ENCODE results near the gene LDLRAD3. TPM values are rescaled to one million over a fixed set of nuclear protein-coding genes. Genes with fewer than 3 reads are reported as not detected.
A peak's percentile ranks its signal among the peaks of the same experiment; 100 is the strongest.

The LDLRAD3 gene
- total and polyA plus RNA-seq, 11 donors = 1.1 to 7.7 (median 2.6) TPM

DNA sequence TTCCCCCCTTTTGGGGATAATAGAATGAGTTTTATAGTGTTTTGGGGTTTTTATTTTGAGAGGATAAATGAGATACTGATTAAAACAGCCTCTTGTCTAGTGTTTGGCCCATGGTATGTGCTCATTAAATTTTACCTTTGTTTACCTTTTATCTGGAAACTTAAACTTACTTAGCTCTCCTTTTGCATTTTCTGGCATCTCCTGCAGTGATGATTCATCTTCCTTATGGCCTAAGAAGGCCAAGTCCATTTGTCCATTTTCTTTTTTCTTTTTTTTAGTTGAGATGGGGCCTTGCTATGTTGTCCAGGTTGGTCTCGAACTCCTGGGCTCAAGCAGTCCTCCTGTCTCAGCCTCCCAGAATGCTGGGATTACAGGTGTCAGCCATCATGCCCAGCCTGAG lies 189.1 kb downstream of the LDLRAD3 start:
- WGBS, 4 donors = 95 to 100% (median 98%) methylated on average over 1 of the region's 1 CpG
- no peak for ATAC-seq
- DNase-seq = no peak

DNA sequence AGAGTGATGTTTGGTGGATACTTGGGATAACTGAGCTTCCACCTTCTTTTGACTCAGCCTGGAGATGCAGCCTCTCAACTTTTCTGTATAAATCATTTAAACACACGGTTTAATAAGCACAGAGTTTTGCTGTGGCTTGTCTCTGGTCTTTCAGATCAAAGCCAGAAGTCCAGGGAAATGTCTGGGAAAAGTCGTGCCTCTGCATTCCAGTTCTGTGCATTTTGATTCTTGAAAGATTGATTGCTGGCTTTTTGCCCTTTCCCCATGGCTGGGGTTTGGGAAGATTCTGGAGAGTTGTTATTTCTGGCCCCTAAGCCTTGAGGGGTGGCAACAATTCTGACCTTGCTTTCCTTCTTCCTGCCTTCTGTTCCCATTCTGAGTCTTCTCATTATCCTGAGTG lies 191.2 kb downstream of the LDLRAD3 start:
- H3K36me3 ChIP-seq = no peaks in the 10 kb centered on the region
- ATAC-seq (peak in 1 of 4 donors; percentile 12), DNase-seq (no peak)
- no peak for TF ChIP-seq POLR2A (IDR thresholded peaks at IDR 0.05)
- TF ChIP-seq, protein P1, sequence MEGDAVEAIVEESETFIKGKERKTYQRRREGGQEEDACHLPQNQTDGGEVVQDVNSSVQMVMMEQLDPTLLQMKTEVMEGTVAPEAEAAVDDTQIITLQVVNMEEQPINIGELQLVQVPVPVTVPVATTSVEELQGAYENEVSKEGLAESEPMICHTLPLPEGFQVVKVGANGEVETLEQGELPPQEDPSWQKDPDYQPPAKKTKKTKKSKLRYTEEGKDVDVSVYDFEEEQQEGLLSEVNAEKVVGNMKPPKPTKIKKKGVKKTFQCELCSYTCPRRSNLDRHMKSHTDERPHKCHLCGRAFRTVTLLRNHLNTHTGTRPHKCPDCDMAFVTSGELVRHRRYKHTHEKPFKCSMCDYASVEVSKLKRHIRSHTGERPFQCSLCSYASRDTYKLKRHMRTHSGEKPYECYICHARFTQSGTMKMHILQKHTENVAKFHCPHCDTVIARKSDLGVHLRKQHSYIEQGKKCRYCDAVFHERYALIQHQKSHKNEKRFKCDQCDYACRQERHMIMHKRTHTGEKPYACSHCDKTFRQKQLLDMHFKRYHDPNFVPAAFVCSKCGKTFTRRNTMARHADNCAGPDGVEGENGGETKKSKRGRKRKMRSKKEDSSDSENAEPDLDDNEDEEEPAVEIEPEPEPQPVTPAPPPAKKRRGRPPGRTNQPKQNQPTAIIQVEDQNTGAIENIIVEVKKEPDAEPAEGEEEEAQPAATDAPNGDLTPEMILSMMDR (IDR thresholded peaks at IDR 0.05) = no peak
- H3K4me3 ChIP-seq = no peak overlapping the region
- peaks cover 0 to 12% (median 0%) of the 10 kb centered on the region in 12 donors for H3K4me1 ChIP-seq
- intact Hi-C loops (cut with DNase I) = loop anchor here in 5 of 10 donors (5.0 to 10.0 kb wide), 6 partner anchors 120 to 523 kb away; partner anchors contain the start of gene LDLRAD3 (in 1 of the 5)
- 41 to 74% (median 66%) methylated on average over 2 of the region's 2 CpGs for WGBS, 4 donors
- peak overlapping the region in 2 of 12 donors; percentile 12 to 14 for H3K27ac ChIP-seq
- H3K9me3 ChIP-seq = no peaks in the 10 kb centered on the region
- H3K27me3 ChIP-seq = no peaks in the 10 kb centered on the region

More for the DNA sequence above, 189.1 kb downstream of the LDLRAD3 start:
- no peak for TF ChIP-seq POLR2A (IDR thresholded peaks at IDR 0.05)
- TF ChIP-seq, protein P1 (IDR thresholded peaks at IDR 0.05) = no peak
- Histone ChIP-seq H3K36me3 (no peaks in the 10 kb centered on the region), H3K9me3 (no peaks in the 10 kb centered on the region), H3K27ac (no peak overlapping the region), H3K4me1 (peaks cover 0 to 12% (median 0%) of the 10 kb centered on the region in 12 donors), H3K27me3 (peaks cover 0 to 1% (median 0%) of the 10 kb centered on the region in 9 donors), H3K4me3 (no peak overlapping the region)
- intact Hi-C loops (cut with DNase I) = loop anchor here (5.0 to 10.0 kb wide), 12 partner anchors 86 to 646 kb away; partner anchors contain the start of genes FJX1 (in 3 of the 10) and LDLRAD3 (in 1 of the 10)

DNA sequence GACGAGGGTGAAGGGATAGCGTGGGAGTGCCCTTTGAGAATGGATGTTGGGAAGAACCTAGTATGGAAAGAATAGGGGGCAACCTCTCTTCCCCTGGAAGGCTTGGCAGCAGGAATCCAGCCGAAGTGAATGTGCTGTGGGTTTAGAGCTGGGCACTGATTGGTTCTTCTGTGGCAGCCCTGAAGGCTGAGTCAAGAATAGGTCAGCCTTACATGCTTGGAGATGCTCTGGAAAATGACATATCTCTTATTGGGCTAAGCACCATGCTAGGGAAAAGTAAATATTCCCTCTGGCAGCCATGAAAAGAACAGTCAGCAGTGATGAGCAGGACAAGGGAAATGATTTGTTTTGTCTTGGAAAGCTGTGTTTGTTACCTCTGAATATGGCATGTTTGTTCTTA lies 195.9 kb downstream of the LDLRAD3 start:
- DNase-seq = no peak
- WGBS, 4 donors = 91 to 96% (median 95%) methylated on average over 3 of the region's 3 CpGs
- intact Hi-C loops (cut with DNase I) = loop anchor here in 5 of 10 donors (5.0 to 10.0 kb wide), 6 partner anchors 115 to 527 kb away; partner anchors contain the start of gene LDLRAD3 (in 1 of the 5)
- no peaks in the 10 kb centered on the region for H3K4me1 ChIP-seq
- TF ChIP-seq, protein P1 (IDR thresholded peaks at IDR 0.05) = no peak
- no peak for TF ChIP-seq POLR2A (IDR thresholded peaks at IDR 0.05)
- no peak overlapping the region for H3K4me3 ChIP-seq
- no peak overlapping the region for H3K27ac ChIP-seq
- H3K27me3 ChIP-seq = no peaks in the 10 kb centered on the region
- no peaks in the 10 kb centered on the region for H3K36me3 ChIP-seq
- no peak for ATAC-seq
- H3K9me3 ChIP-seq = no peaks in the 10 kb centered on the region

DNA sequence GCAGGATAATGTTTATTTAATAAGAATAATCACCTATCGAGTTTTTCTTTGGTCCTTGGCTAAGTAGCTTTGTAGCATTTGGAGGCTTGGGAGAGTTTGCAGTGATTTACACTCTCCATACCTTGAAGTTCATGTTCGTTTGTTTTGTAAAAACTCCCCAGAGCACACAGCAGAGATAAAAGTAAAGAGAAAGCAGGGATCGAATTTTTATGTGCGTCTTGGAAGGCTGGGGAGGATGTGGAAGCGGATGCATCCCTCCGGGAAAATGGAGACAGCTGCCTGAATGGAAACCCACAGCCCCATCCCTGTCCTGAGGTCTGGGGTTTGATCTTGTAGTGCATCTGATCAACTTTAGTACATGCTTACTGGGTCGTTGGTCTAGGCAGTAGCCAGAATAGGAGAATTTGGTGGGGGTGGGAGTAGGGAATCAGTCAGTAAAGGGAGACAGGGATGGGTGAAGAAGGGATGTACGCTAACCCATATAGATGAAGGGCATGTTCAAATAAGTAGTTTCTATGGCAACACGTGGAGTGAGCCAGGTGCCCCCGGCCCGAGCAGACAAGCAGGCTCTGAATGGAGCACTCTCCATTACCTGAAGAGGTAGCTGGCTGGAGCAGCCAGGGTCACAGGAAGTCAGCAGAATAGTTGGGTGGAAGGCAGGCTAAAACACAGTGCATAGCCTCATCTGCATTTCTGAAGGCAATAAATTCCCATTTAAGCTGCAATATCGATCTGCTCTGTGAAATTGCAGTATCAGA lies 197.5 kb downstream of the LDLRAD3 start:
- intact Hi-C loops (cut with DNase I) = no loop called here

More for the DNA sequence above, 197.5 kb downstream of the LDLRAD3 start:
- no peak for ATAC-seq
- no peak for DNase-seq
- Histone ChIP-seq H3K4me3 (no peak overlapping the region), H3K27ac (no peak overlapping the region), H3K36me3 (no peaks in the 10 kb centered on the region), H3K27me3 (no peaks in the 10 kb centered on the region), H3K4me1 (no peaks in the 10 kb centered on the region), H3K9me3 (no peaks in the 10 kb centered on the region)
- TF ChIP-seq, protein P1 (IDR thresholded peaks at IDR 0.05) = no peak
- no peak for TF ChIP-seq POLR2A (IDR thresholded peaks at IDR 0.05)
- WGBS, 4 donors = 68 to 75% (median 72%) methylated on average over 12 of the region's 12 CpGs
